Caco-2 (cell line): Measurements from ENCODE around the gene BANF2. TPM values are rescaled to one million over a fixed set of nuclear protein-coding genes. Genes with fewer than 3 reads are reported as not detected.

Experiments
- BruUV-seq: library from RNA; stranded (reverse); fragments of 400-500 nt; replicated peaks from 2 replicates; lab custom pipeline; 2021; lab: Mats Ljungman, UMichigan
- CTCF ChIA-PET: fragments of 300-600 bp; sonication (Branson Sonifier 250); formaldehyde crosslinking; loops from one replicate; lab custom pipeline; 2022; ENCODE audit warnings: antibody characterized with exemption; lab: Charles Lee
- POLR2A ChIA-PET: fragments of 300-600 bp; sonication (Branson Sonifier 250); formaldehyde crosslinking; loops from one replicate; lab custom pipeline; 2022; ENCODE audit warnings: antibody characterized with exemption; lab: Charles Lee
- DNase-seq, 2 experiments: peaks; one replicate each; pipeline versions ENCODE4 v3.0.0 to v3.0.0-alpha.2; 2020 to 2022
- H3K27me3 ChIP-seq: replicated peaks from 2 replicates; pipeline ENCODE4 v1.6.0; 2011; ENCODE audit warnings: low read length; ENCODE audit not compliant: control insufficient read depth, insufficient read depth
- H3K36me3 ChIP-seq: 2 replicates; pipeline ENCODE4 v1.5.1; 2011; ENCODE audit warnings: low read length; ENCODE audit not compliant: control insufficient read depth, insufficient read depth
- H3K4me1 ChIP-seq: fragments of 250-450 bp; sonication (Bioruptor Pico); 2 replicates; pipeline ENCODE4 v1.5.1; 2020; ENCODE audit warnings: mild to moderate bottlenecking
- H3K4me3 ChIP-seq: 2 replicates; pipeline ENCODE4 v1.5.1; 2011; ENCODE audit warnings: low read depth, mild to moderate bottlenecking, control low read depth, low read length
- H3K9me3 ChIP-seq: fragments of 250-450 bp; sonication (Bioruptor Pico); 2 replicates; pipeline ENCODE4 v1.5.1; 2020; ENCODE audit warnings: mild to moderate bottlenecking, moderate library complexity
- H3K27ac Mint-ChIP-seq: one replicate; pipeline ENCODE4 v1.8.0; 2022; ENCODE audit warnings: mixed read lengths; ENCODE audit not compliant: unreplicated experiment
- H3K27me3 Mint-ChIP-seq: one replicate; pipeline ENCODE4 v1.8.0; 2022; ENCODE audit warnings: mixed read lengths; ENCODE audit not compliant: insufficient read depth, unreplicated experiment
- H3K36me3 Mint-ChIP-seq: one replicate; pipeline ENCODE4 v1.8.0; 2022; ENCODE audit warnings: mild to moderate bottlenecking, mixed read lengths; ENCODE audit not compliant: insufficient read depth, unreplicated experiment
- H3K4me1 Mint-ChIP-seq: one replicate; pipeline ENCODE4 v1.8.0; 2022; ENCODE audit warnings: low read depth, mixed read lengths; ENCODE audit not compliant: unreplicated experiment
- H3K4me3 Mint-ChIP-seq: one replicate; pipeline ENCODE4 v1.8.0; 2022; ENCODE audit warnings: mild to moderate bottlenecking, moderate library complexity, mixed read lengths; ENCODE audit not compliant: unreplicated experiment
- H3K9me3 Mint-ChIP-seq: one replicate; pipeline ENCODE4 v1.8.0; 2022; ENCODE audit warnings: mixed read lengths; ENCODE audit not compliant: unreplicated experiment
- CTCF ChIP-seq, 2 experiments: fragments of 200-600 bp in 1 of 2; IDR thresholded peaks; 1 replicate in 1 of 2; 2 replicates in 1 of 2; pipeline versions ENCODE4 v1.5.1 to v1.8.0; 2011 to 2022; ENCODE audit warnings: antibody characterized with exemption in 1 of 2, control low read depth in 1 of 2, inconsistent platforms in 1 of 2, low read depth in 1 of 2, low read length in 1 of 2, mild to moderate bottlenecking in 1 of 2, moderate library complexity in 1 of 2; ENCODE audit not compliant: insufficient read depth in 1 of 2, severe bottlenecking in 1 of 2, unreplicated experiment in 1 of 2
- intact Hi-C: fragments of 100-400 bp; cut with micrococcal nuclease; formaldehyde crosslinking; loops from one replicate; pipeline ENCODE4 v1.10.0; 2022; ENCODE audit not compliant: unreplicated experiment
- total RNA-seq: library from RNA; stranded (reverse); gene quantifications from 2 replicates; pipeline ENCODE4 v1.2.3, GENCODE V29; 2022

Gene BANF2
- total RNA-seq, 1 experiment from 2014 or later = 2.1 TPM

- Histone ChIP-seq H3K27me3 (no peaks in the 10 kb centered on the region), H3K9me3 (no peaks in the 10 kb centered on the region), H3K4me3 (no peak overlapping the region), H3K36me3 (no peaks in the 10 kb centered on the region), H3K4me1 (peaks cover 32% of the 10 kb centered on the region)
- no TSS peak for BruUV-seq
- Mint-ChIP-seq H3K27me3 (no peaks in the 10 kb centered on the region), H3K4me3 (no peak overlapping the region), H3K27ac (no peak overlapping the region), H3K4me1 (peaks cover 15% of the 10 kb centered on the region), H3K9me3 (no peaks in the 10 kb centered on the region), H3K36me3 (peaks cover 7% of the 10 kb centered on the region)
- ChIA-PET POLR2A (no interaction called here), CTCF (no interaction called here)
- intact Hi-C loops = no loop called here
- no peak for TF ChIP-seq CTCF (IDR thresholded peaks at IDR 0.05; ENCODE audit: insufficient read depth in 1 of 2, low read depth in 1 of 2, low read length in 1 of 2, severe bottlenecking in 1 of 2, unreplicated experiment in 1 of 2)
- no peak for DNase-seq
Observed at GRCh38 chr20:17696287-17696686, 3.5 kb upstream of the BANF2 start.

GRCh38 chr20:17697171-17697570 lies 2.6 kb upstream of the BANF2 start:
- no peaks in the 10 kb centered on the region for H3K27me3 ChIP-seq
- H3K4me1 ChIP-seq = peaks cover 32% of the 10 kb centered on the region
- no peaks in the 10 kb centered on the region for H3K9me3 ChIP-seq
- no peaks in the 10 kb centered on the region for H3K9me3 Mint-ChIP-seq
- H3K27me3 Mint-ChIP-seq = no peaks in the 10 kb centered on the region
- intact Hi-C loops = no loop called here
- peak in 1 of 2 experiments; percentile 25 for DNase-seq
- H3K36me3 Mint-ChIP-seq = peaks cover 7% of the 10 kb centered on the region
- POLR2A ChIA-PET = no interaction called here
- BruUV-seq = no TSS peak
- H3K27ac Mint-ChIP-seq = no peak overlapping the region
- no peak for TF ChIP-seq CTCF (IDR thresholded peaks at IDR 0.05; ENCODE audit: insufficient read depth in 1 of 2, low read depth in 1 of 2, low read length in 1 of 2, severe bottlenecking in 1 of 2, unreplicated experiment in 1 of 2)
- no peak overlapping the region for H3K4me3 ChIP-seq
- peaks cover 10% of the 10 kb centered on the region for H3K4me1 Mint-ChIP-seq
- H3K36me3 ChIP-seq = no peaks in the 10 kb centered on the region
- CTCF ChIA-PET = interaction anchor here (1.0 kb wide), 1 partner anchor 15 kb away, joined by 3 read pairs; no protein-coding TSS in a partner anchor
- no peak overlapping the region for H3K4me3 Mint-ChIP-seq

- no TSS peak for BruUV-seq
- peaks cover 39% of the 10 kb centered on the region for H3K4me1 ChIP-seq
- intact Hi-C loops = no loop called here
- peaks cover 18% of the 10 kb centered on the region for H3K4me1 Mint-ChIP-seq
- no peaks in the 10 kb centered on the region for H3K36me3 ChIP-seq
- CTCF ChIA-PET = interaction anchor here (1.4 kb wide), 1 partner anchor 16 kb away, joined by 4 read pairs; the partner anchor contains the start of gene RRBP1
- H3K9me3 Mint-ChIP-seq = no peaks in the 10 kb centered on the region
- DNase-seq = peak in 1 of 2 experiments; percentile 23
- POLR2A ChIA-PET = interaction anchor here (1.1 kb wide), 1 partner anchor 16 kb away, joined by 5 read pairs; no protein-coding TSS in a partner anchor
- no peaks in the 10 kb centered on the region for H3K27me3 ChIP-seq
- no peaks in the 10 kb centered on the region for H3K27me3 Mint-ChIP-seq
- no peak overlapping the region for H3K4me3 ChIP-seq
- H3K27ac Mint-ChIP-seq = no peak overlapping the region
- TF ChIP-seq CTCF (IDR thresholded peaks at IDR 0.05; ENCODE audit: insufficient read depth in 1 of 2, low read depth in 1 of 2, low read length in 1 of 2, severe bottlenecking in 1 of 2, unreplicated experiment in 1 of 2) = no peak
- no peaks in the 10 kb centered on the region for H3K9me3 ChIP-seq
- H3K4me3 Mint-ChIP-seq = no peak overlapping the region
- peaks cover 7% of the 10 kb centered on the region for H3K36me3 Mint-ChIP-seq
Observed at GRCh38 chr20:17698384-17698783, 1.4 kb upstream of the BANF2 start.
